ENCODE results near the gene FMN1. TPM values are rescaled to one million over a fixed set of nuclear protein-coding genes. Genes with fewer than 3 reads are reported as not detected.

FMN1 gene
- total and polyA plus RNA-seq, 2 of the 13 experiments (the other 11 are each of a cell fraction or from before 2014, with no cell fraction given) = 0.20 to 0.60 TPM

DNA sequence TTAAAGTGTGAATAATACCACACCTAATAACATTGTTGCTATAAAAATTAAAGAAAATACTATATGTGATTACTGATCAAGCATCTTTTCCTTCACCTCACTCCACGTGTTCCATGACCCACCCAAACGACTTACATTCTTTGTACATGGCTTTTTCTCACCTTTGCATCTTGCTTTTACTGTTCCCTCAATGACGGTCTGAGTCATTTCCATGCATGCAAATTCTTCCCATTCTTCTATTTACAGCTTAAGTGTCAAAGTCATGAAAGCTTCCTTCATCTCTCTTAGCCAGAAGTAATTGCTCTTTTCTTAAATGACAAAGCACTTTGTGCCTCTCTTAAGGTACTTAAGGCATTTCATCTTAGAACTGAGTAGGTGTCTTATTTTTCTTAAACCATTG, 412.7 kb downstream of the FMN1 start (continued):
- TF ChIP-seq, protein P1, sequence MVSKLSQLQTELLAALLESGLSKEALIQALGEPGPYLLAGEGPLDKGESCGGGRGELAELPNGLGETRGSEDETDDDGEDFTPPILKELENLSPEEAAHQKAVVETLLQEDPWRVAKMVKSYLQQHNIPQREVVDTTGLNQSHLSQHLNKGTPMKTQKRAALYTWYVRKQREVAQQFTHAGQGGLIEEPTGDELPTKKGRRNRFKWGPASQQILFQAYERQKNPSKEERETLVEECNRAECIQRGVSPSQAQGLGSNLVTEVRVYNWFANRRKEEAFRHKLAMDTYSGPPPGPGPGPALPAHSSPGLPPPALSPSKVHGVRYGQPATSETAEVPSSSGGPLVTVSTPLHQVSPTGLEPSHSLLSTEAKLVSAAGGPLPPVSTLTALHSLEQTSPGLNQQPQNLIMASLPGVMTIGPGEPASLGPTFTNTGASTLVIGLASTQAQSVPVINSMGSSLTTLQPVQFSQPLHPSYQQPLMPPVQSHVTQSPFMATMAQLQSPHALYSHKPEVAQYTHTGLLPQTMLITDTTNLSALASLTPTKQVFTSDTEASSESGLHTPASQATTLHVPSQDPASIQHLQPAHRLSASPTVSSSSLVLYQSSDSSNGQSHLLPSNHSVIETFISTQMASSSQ (IDR thresholded peaks at IDR 0.05; ENCODE audit: low read depth) = no peak
- TF ChIP-seq, protein P1 (CRISPR knock-in tag; IDR thresholded peaks at IDR 0.05; ENCODE audit: borderline replicate concordance) = no peak
- TF ChIP-seq ASH2L (IDR thresholded peaks at IDR 0.05; ENCODE audit: insufficient read length, low read depth, low read length) (no peak), NKX3-1 (CRISPR knock-in tag; IDR thresholded peaks at IDR 0.05) (no peak), FOXA1 (IDR thresholded peaks at IDR 0.05) (no peak), FOXA1 (CRISPR knock-in tag; IDR thresholded peaks at IDR 0.05) (no peak), ZNF543 (CRISPR knock-in tag; IDR thresholded peaks at IDR 0.05) (no peak), DNMT1 (CRISPR knock-in tag; IDR thresholded peaks at IDR 0.05) (no peak), KDM5B (CRISPR knock-in tag; IDR thresholded peaks at IDR 0.05; ENCODE audit: borderline replicate concordance) (no peak), PRPF4 (IDR thresholded peaks at IDR 0.05; ENCODE audit: low read depth, low read length, poor library complexity, severe bottlenecking) (no peak)
- TF ChIP-seq, protein P2, sequence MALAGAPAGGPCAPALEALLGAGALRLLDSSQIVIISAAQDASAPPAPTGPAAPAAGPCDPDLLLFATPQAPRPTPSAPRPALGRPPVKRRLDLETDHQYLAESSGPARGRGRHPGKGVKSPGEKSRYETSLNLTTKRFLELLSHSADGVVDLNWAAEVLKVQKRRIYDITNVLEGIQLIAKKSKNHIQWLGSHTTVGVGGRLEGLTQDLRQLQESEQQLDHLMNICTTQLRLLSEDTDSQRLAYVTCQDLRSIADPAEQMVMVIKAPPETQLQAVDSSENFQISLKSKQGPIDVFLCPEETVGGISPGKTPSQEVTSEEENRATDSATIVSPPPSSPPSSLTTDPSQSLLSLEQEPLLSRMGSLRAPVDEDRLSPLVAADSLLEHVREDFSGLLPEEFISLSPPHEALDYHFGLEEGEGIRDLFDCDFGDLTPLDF (CRISPR knock-in tag; IDR thresholded peaks at IDR 0.05) = no peak

Measured in HepG2 (cell line).